ENCODE results near the gene C1orf198.

DNA sequence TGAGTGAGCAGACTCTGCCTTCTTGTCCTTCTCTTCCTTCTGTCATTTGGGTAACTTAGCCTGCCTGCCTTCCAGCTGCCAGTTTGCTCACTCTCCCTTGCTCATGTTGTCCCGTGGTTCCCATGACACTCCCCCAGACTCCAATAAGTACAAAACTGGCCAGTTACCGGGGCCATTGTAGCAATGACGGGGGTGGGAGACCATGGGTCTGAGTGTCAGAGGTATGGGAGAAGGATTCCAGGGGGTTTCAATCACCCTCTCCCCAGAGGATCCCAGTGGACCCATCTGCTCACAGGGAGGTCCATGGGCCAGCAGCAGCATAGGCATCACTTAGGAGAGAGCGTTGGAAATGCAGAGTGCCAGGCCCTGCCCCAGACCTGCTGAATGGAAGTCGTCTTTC is 69.8 kb downstream of the C1orf198 start:
- TF ChIP-seq, protein P1, sequence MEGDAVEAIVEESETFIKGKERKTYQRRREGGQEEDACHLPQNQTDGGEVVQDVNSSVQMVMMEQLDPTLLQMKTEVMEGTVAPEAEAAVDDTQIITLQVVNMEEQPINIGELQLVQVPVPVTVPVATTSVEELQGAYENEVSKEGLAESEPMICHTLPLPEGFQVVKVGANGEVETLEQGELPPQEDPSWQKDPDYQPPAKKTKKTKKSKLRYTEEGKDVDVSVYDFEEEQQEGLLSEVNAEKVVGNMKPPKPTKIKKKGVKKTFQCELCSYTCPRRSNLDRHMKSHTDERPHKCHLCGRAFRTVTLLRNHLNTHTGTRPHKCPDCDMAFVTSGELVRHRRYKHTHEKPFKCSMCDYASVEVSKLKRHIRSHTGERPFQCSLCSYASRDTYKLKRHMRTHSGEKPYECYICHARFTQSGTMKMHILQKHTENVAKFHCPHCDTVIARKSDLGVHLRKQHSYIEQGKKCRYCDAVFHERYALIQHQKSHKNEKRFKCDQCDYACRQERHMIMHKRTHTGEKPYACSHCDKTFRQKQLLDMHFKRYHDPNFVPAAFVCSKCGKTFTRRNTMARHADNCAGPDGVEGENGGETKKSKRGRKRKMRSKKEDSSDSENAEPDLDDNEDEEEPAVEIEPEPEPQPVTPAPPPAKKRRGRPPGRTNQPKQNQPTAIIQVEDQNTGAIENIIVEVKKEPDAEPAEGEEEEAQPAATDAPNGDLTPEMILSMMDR (IDR thresholded peaks at IDR 0.05), result no peak
- no peak for TF ChIP-seq POLR2A (IDR thresholded peaks at IDR 0.05)
